SJSA1 (cell line): ENCODE results near the gene FAM229B. TPM values are rescaled to one million over a fixed set of nuclear protein-coding genes. Genes with fewer than 3 reads are reported as not detected.
"Not testable (repeated sequence)": the region's sequence is repeated elsewhere in the genome, so short reads cannot be mapped to it uniquely, and the experiment has no call there.

ENCODE experiments used
- DNase-seq, 2 experiments: peaks; one replicate each; pipeline ENCODE4 v3.0.0-alpha.2; 2015 to 2020; ENCODE audit warnings: low spot score in 2 of 2, low read depth in 1 of 2
- H3K27ac ChIP-seq: fragments of 250-450 bp; sonication (Bioruptor Pico); 2 replicates; pipeline ENCODE4 v1.5.1; 2020; ENCODE audit warnings: mild to moderate bottlenecking, moderate library complexity
- H3K27me3 ChIP-seq: fragments of 250-450 bp; sonication (Bioruptor Pico); replicated peaks from 2 replicates; pipeline ENCODE4 v1.5.1; 2020; ENCODE audit warnings: mild to moderate bottlenecking, moderate library complexity
- H3K36me3 ChIP-seq: fragments of 250-450 bp; sonication (Bioruptor Pico); 2 replicates; pipeline ENCODE4 v1.5.1; 2020; ENCODE audit warnings: mild to moderate bottlenecking
- H3K4me1 ChIP-seq: fragments of 250-450 bp; sonication (Bioruptor Pico); replicated peaks from 2 replicates; pipeline ENCODE4 v1.6.1; 2021; ENCODE audit warnings: mild to moderate bottlenecking
- H3K4me3 ChIP-seq: fragments of 250-450 bp; sonication (Bioruptor Pico); 2 replicates; pipeline ENCODE4 v1.5.1; 2020; ENCODE audit warnings: mild to moderate bottlenecking
- H3K9me3 ChIP-seq: fragments of 250-450 bp; sonication (Bioruptor Pico); replicated peaks from 2 replicates; pipeline ENCODE4 v1.5.1; 2020; ENCODE audit warnings: mild to moderate bottlenecking
- total RNA-seq: library from RNA; depleted of rRNA; stranded (reverse); fragments of >200 nt; shearing (Covaris generic); gene quantifications from 2 replicates; pipeline ENCODE4 v1.2.3, GENCODE V29; 2014; rRNA removed

FAM229B gene
- 13.0 and 25.1 TPM in 2 replicates for total RNA-seq

- DNase-seq: peak; percentile 85 to 92
- H3K4me1 ChIP-seq: 0 out of 2 replicates have a peak, but pooled peaks cover 3% of the 10 kb centered on the region
- H3K9me3 ChIP-seq: no peaks in the 10 kb centered on the region
- no peaks in the 10 kb centered on the region for H3K27me3 ChIP-seq
- peak within 1 kb of the TSS; percentile 59 for H3K4me3 ChIP-seq
- peak within 1 kb of the TSS; percentile 7; the same call in 1 of the 2 replicates for H3K27ac ChIP-seq
- H3K36me3 ChIP-seq: no peaks in the 10 kb centered on the region
Measured at GRCh38 chr6:112087136-112087911, at the start of gene FAM229B, which contains the start of gene TUBE1. FAM229B (plus strand) TSS chr6:112087591; CDS start chr6:112099284, 11,693 bp downstream. TUBE1 (minus strand) TSS chr6:112087482; CDS start chr6:112087434, 48 bp downstream.

- no peaks in the 10 kb centered on the region for H3K36me3 ChIP-seq
- H3K27me3 ChIP-seq: no peaks in the 10 kb centered on the region
- H3K9me3 ChIP-seq: no peaks in the 10 kb centered on the region
- H3K4me1 ChIP-seq: peaks cover 27% of the 10 kb centered on the region
- peak overlapping the region; percentile 53 for H3K27ac ChIP-seq
- DNase-seq: peak; percentile 80 to 93
- H3K4me3 ChIP-seq: no peak overlapping the region
Measured at GRCh38 chr6:112037783-112038216, 49.6 kb upstream of the FAM229B start.

- H3K27ac ChIP-seq: peak overlapping the region; percentile 53
- DNase-seq: no peak
- peaks cover 27% of the 10 kb centered on the region for H3K4me1 ChIP-seq
Measured at GRCh38 chr6:112038268-112038667, 49.1 kb upstream of the FAM229B start.

GRCh38 chr6:112038756-112039430 lies 48.5 kb upstream of the FAM229B start:
- Histone ChIP-seq H3K9me3 (no peaks in the 10 kb centered on the region), H3K36me3 (no peaks in the 10 kb centered on the region), H3K4me3 (no peak overlapping the region), H3K4me1 (peaks cover 27% of the 10 kb centered on the region), H3K27me3 (no peaks in the 10 kb centered on the region), H3K27ac (peak overlapping the region; percentile 53)
- DNase-seq: no peak

More at GRCh38 chr6:112038268-112038667, 49.1 kb upstream of the FAM229B start:
- Histone ChIP-seq H3K4me3 (no peak overlapping the region), H3K27me3 (no peaks in the 10 kb centered on the region), H3K36me3 (no peaks in the 10 kb centered on the region), H3K9me3 (no peaks in the 10 kb centered on the region)

- no peaks in the 10 kb centered on the region for H3K9me3 ChIP-seq
- no peaks in the 10 kb centered on the region for H3K36me3 ChIP-seq
- peaks cover 27% of the 10 kb centered on the region for H3K4me1 ChIP-seq
- no peak for DNase-seq
- H3K27ac ChIP-seq: no peak overlapping the region
- H3K4me3 ChIP-seq: no peak overlapping the region
- no peaks in the 10 kb centered on the region for H3K27me3 ChIP-seq
Measured at GRCh38 chr6:112039431-112039770, 48.0 kb upstream of the FAM229B start.

GRCh38 chr6:112040956-112041355 lies 46.4 kb upstream of the FAM229B start:
- Histone ChIP-seq H3K27me3 (no peaks in the 10 kb centered on the region), H3K9me3 (no peaks in the 10 kb centered on the region), H3K4me3 (no peak overlapping the region), H3K4me1 (peaks cover 27% of the 10 kb centered on the region), H3K36me3 (no peaks in the 10 kb centered on the region), H3K27ac (0 out of 2 replicates have a peak overlapping the region, but pooled peaks have one; percentile 22)
- no peak for DNase-seq

- no peak overlapping the region for H3K4me3 ChIP-seq
- no peaks in the 10 kb centered on the region for H3K36me3 ChIP-seq
- no peaks in the 10 kb centered on the region for H3K27me3 ChIP-seq
- no peak for DNase-seq
- H3K27ac ChIP-seq: 0 out of 2 replicates have a peak overlapping the region, but pooled peaks have one; percentile 22
- H3K9me3 ChIP-seq: no peaks in the 10 kb centered on the region
- H3K4me1 ChIP-seq: peaks cover 27% of the 10 kb centered on the region
Measured at GRCh38 chr6:112041535-112041934, 45.9 kb upstream of the FAM229B start.

GRCh38 chr6:112043032-112044007 lies 44.1 kb upstream of the FAM229B start:
- H3K36me3 ChIP-seq: no peaks in the 10 kb centered on the region
- peak; percentile 93 to 94 for DNase-seq
- H3K27ac ChIP-seq: peak overlapping the region; percentile 73
- peaks cover 17% of the 10 kb centered on the region for H3K4me1 ChIP-seq
- H3K27me3 ChIP-seq: no peaks in the 10 kb centered on the region
- H3K4me3 ChIP-seq: peak overlapping the region; percentile 43
- no peaks in the 10 kb centered on the region for H3K9me3 ChIP-seq

GRCh38 chr6:112044196-112044595 lies 43.2 kb upstream of the FAM229B start:
- Histone ChIP-seq H3K27me3 (no peaks in the 10 kb centered on the region), H3K9me3 (no peaks in the 10 kb centered on the region), H3K4me3 (no peak overlapping the region), H3K4me1 (peaks cover 9% of the 10 kb centered on the region), H3K36me3 (no peaks in the 10 kb centered on the region), H3K27ac (no peak overlapping the region)
- DNase-seq: no peak

GRCh38 chr6:112044856-112045255 lies 42.5 kb upstream of the FAM229B start:
- no peak for DNase-seq
- H3K9me3 ChIP-seq: no peaks in the 10 kb centered on the region
- no peak overlapping the region for H3K27ac ChIP-seq
- H3K27me3 ChIP-seq: no peaks in the 10 kb centered on the region
- peaks cover 9% of the 10 kb centered on the region for H3K4me1 ChIP-seq
- H3K4me3 ChIP-seq: no peak overlapping the region
- H3K36me3 ChIP-seq: no peaks in the 10 kb centered on the region

GRCh38 chr6:112047523-112047922 lies 39.9 kb upstream of the FAM229B start:
- H3K9me3 ChIP-seq, H3K27ac ChIP-seq, DNase-seq, H3K27me3 ChIP-seq, H3K4me1 ChIP-seq, H3K36me3 ChIP-seq, H3K4me3 ChIP-seq: not testable (repeated sequence)

- DNase-seq: no peak
- no peaks in the 10 kb centered on the region for H3K27me3 ChIP-seq
- H3K27ac ChIP-seq: no peak overlapping the region
- no peak overlapping the region for H3K4me3 ChIP-seq
- no peaks in the 10 kb centered on the region for H3K4me1 ChIP-seq
- H3K9me3 ChIP-seq: no peaks in the 10 kb centered on the region
- no peaks in the 10 kb centered on the region for H3K36me3 ChIP-seq
Measured at GRCh38 chr6:112049026-112049799, 38.2 kb upstream of the FAM229B start.

- H3K27me3 ChIP-seq: no peaks in the 10 kb centered on the region
- H3K27ac ChIP-seq: no peak overlapping the region
- no peaks in the 10 kb centered on the region for H3K36me3 ChIP-seq
- H3K4me3 ChIP-seq: no peak overlapping the region
- no peaks in the 10 kb centered on the region for H3K4me1 ChIP-seq
- no peaks in the 10 kb centered on the region for H3K9me3 ChIP-seq
- DNase-seq: no peak
Measured at GRCh38 chr6:112049996-112050395, 37.4 kb upstream of the FAM229B start.
